ENCODE data around the gene LGI2.
A peak's percentile ranks its signal among the peaks of the same experiment; 100 is the strongest.
"Not testable (repeated sequence)": the region's sequence is repeated elsewhere in the genome, so short reads cannot be mapped to it uniquely, and the experiment has no call there.

Gene LGI2

DNA sequence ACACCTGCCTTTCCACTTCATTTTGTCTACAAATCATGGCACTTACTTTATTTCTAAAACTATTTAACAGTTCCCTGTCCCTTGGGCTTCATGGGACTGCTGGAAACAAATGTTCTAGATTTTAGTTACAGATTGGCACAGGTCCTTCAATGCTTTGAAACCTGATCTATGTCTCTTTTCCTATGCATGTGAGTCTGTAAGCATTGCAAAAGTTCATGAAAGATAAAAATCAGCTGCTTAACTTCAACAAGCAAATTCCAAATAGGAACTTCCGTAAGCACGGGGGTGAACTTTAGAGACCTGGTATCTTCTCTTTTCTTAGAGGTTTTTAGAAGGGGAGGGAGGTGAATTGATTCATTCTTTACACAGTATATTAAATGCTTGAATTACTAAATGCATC lies 9.5 kb downstream of the LGI2 start:
- Mint-ChIP-seq H3K36me3 (ENCODE audit: low read depth) (peaks cover 13% of the 10 kb centered on the region), H3K27me3 (ENCODE audit: low read depth, poor library complexity) (peaks cover 15% of the 10 kb centered on the region), H3K9me3 (no peaks in the 10 kb centered on the region), H3K27ac (no peak overlapping the region), H3K4me3 (no peak overlapping the region), H3K4me1 (peaks cover 38% of the 10 kb centered on the region)
- TF ChIP-seq, protein P1, sequence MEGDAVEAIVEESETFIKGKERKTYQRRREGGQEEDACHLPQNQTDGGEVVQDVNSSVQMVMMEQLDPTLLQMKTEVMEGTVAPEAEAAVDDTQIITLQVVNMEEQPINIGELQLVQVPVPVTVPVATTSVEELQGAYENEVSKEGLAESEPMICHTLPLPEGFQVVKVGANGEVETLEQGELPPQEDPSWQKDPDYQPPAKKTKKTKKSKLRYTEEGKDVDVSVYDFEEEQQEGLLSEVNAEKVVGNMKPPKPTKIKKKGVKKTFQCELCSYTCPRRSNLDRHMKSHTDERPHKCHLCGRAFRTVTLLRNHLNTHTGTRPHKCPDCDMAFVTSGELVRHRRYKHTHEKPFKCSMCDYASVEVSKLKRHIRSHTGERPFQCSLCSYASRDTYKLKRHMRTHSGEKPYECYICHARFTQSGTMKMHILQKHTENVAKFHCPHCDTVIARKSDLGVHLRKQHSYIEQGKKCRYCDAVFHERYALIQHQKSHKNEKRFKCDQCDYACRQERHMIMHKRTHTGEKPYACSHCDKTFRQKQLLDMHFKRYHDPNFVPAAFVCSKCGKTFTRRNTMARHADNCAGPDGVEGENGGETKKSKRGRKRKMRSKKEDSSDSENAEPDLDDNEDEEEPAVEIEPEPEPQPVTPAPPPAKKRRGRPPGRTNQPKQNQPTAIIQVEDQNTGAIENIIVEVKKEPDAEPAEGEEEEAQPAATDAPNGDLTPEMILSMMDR (IDR thresholded peaks at IDR 0.05) = no peak
- DNase-seq = no peak

DNA sequence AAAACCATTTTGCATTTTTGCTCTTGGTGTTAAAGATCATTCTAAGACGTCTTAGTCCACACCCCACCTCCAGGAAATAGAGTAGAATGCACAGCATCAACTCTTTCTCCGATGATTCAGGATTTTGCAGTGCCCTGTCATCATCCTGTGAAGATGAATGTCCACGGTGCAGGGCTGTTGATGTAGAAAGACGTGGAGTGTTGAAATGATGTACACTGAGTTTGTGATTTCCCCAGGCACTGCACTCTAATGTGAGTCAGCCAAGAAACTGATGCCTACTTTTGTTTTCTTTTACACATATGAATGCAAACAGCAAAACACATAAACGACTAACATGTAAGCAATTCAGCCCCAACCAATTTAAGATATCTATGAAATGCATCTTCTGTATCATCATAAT lies 10.5 kb downstream of the LGI2 start:
- no peak overlapping the region for H3K27ac Mint-ChIP-seq

DNA sequence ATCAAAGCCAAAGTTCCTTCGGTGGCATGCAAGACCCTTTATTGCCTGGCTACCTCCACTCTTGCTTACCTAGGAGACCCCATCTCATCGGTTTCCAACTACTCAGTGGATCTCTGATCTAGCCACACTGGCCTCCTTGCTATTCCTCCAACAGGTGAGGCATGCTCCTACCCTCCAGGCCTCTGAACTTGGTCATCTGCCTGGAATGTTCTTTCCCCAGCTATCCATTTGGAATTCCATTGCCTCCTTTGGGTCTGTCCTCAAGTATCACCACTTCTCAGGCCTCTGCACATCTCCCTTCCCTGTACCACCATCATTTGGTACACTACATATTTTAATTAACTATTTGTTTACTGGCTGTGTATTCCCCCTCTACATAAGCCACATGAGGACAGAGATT lies 11.2 kb downstream of the LGI2 start:
- TF ChIP-seq, protein P1 (IDR thresholded peaks at IDR 0.05) = no peak
- Mint-ChIP-seq H3K9me3 (no peaks in the 10 kb centered on the region), H3K4me1 (peaks cover 55% of the 10 kb centered on the region), H3K27ac (no peak overlapping the region), H3K4me3 (no peak overlapping the region), H3K36me3 (ENCODE audit: low read depth) (peaks cover 12% of the 10 kb centered on the region), H3K27me3 (ENCODE audit: low read depth, poor library complexity) (peaks cover 12% of the 10 kb centered on the region)
- no peak for DNase-seq

More for the DNA sequence above, 10.5 kb downstream of the LGI2 start:
- DNase-seq = no peak
- Mint-ChIP-seq H3K9me3 (no peaks in the 10 kb centered on the region), H3K4me3 (no peak overlapping the region), H3K4me1 (peaks cover 48% of the 10 kb centered on the region), H3K27me3 (ENCODE audit: low read depth, poor library complexity) (peaks cover 10% of the 10 kb centered on the region), H3K36me3 (ENCODE audit: low read depth) (peaks cover 13% of the 10 kb centered on the region)
- TF ChIP-seq, protein P1 (IDR thresholded peaks at IDR 0.05) = no peak

DNA sequence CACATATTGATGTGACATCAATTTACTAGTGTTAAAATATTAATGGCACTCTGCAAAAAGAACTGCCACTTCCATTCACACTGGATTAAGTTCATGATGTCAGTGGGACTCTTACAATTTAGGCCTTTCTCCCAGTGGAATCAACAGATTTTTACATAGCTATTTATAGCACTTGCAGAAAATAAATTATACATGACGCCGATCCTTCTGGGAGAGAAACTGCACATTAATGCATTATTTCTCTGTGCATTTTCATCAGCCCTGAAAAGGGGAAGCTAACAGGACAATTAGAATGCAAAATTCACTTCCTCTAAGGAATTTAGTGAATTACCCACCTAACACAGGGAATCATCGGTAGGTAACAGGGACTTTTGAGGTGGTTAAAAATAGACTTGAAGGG lies 15.7 kb downstream of the LGI2 start:
- no peak for DNase-seq
- TF ChIP-seq, protein P1 (IDR thresholded peaks at IDR 0.05) = no peak
- Mint-ChIP-seq H3K4me3 (peak overlapping the region; percentile 57), H3K36me3 (ENCODE audit: low read depth) (peaks cover 9% of the 10 kb centered on the region), H3K4me1 (peaks cover 74% of the 10 kb centered on the region), H3K27me3 (ENCODE audit: low read depth, poor library complexity) (peaks cover 14% of the 10 kb centered on the region), H3K9me3 (no peaks in the 10 kb centered on the region), H3K27ac (peak overlapping the region; percentile 97)

DNA sequence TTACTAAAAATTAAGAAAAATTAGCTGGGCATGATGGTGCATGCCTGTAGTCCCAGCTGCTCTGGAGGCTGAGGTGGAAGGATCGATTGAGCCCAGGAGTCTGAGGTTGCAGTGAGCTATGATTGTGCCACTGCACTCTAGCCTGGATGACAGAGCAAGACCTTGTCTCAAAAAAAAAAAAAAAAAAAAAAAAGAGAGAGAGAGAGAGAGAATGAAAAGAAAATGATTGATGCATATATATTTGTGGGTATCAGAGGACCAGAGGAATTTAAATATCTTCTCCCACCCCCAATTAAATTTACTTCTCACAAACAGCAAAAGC lies 16.1 kb downstream of the LGI2 start:
- Mint-ChIP-seq H3K4me3 (peak overlapping the region; percentile 57), H3K27ac (peak overlapping the region; percentile 97), H3K4me1 (peaks cover 74% of the 10 kb centered on the region), H3K27me3 (ENCODE audit: low read depth, poor library complexity) (peaks cover 14% of the 10 kb centered on the region)
- not testable (repeated sequence) for H3K36me3 Mint-ChIP-seq (ENCODE audit: low read depth); H3K9me3 Mint-ChIP-seq; DNase-seq

DNA sequence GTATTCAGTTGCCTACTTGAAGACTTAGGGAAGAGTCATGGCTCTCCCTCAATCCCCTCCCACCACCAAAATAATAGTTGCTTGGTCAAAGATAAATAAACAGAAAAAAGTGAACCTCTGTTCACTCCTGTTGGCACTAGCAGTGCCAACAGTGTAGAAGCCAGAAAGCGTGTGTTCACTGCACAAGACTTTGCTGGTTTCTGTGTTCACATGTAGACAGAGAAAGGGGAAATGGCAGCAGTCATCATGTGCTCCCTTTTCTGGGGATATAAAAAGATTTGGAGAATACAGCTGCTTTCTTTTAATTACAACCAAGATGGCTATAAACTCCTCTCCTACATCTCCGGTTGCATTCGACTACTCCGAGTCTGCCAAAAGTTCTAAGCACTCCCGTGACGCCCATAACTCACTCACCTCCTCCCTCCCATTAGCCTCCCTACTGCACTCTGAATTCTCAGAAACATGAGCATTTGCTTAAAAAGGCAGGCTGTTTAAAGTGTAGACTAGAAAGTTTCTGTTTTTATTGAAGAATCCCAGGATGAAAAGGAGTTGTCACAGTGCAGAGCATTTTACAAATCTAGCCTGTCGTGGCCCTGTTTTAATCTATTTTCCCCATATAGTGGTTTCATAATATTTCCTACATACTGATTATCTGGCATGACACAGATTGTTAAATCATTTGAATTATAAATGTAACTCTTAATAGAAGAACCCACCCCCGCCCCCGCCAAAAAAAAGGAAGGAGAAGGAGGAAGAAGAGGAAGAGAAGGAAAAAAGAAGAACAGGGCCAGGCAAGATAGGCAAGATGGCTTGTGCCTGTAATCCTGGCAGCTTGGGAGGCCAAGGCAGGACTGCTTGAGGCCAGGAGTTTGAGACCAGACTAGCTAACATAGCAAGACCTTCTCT lies 16.7 kb downstream of the LGI2 start:
- TF ChIP-seq, protein P1 (IDR thresholded peaks at IDR 0.05) = no peak
- H3K4me3 Mint-ChIP-seq = peak overlapping the region; percentile 57
- H3K36me3 Mint-ChIP-seq (ENCODE audit: low read depth) = peaks cover 9% of the 10 kb centered on the region
- H3K27me3 Mint-ChIP-seq (ENCODE audit: low read depth, poor library complexity) = peaks cover 17% of the 10 kb centered on the region
- no peaks in the 10 kb centered on the region for H3K9me3 Mint-ChIP-seq
- peak; percentile 57 for DNase-seq
- peak overlapping the region; percentile 97 for H3K27ac Mint-ChIP-seq
- H3K4me1 Mint-ChIP-seq = peaks cover 74% of the 10 kb centered on the region

All from nephron progenitor cell (in vitro differentiated cells).